Endothelial cell of umbilical vein (primary cell): ENCODE results near the gene PTPRE. TPM values are rescaled to one million over a fixed set of nuclear protein-coding genes. Genes with fewer than 3 reads are reported as not detected.

Experiments
- BruUV-seq: library from RNA; stranded (reverse); fragments of 400-500 nt; replicated peaks from 2 replicates; lab custom pipeline; 2021; lab: Mats Ljungman, UMichigan
- CTCF ChIA-PET: fragments of 300-600, 350-600 bp; sonication (Branson Sonifier 250); formaldehyde crosslinking; loops from one replicate; lab custom pipeline; 2021; ENCODE audit warnings: antibody characterized with exemption, inconsistent platforms; lab: Charles Lee
- POLR2A ChIA-PET: fragments of 300-600, 350-600 bp; sonication (Branson Sonifier 250); formaldehyde crosslinking; loops from one replicate; lab custom pipeline; 2021; ENCODE audit warnings: antibody characterized with exemption, inconsistent platforms; lab: Charles Lee
- DNase-seq: peaks from one replicate; pipeline ENCODE4 v3.0.0-alpha.2; 2011; ENCODE audit warnings: low read depth, low spot score
- FAIRE-seq: peaks from 2 replicates; lab custom pipeline; 2011; peaks lifted over from hg19 to GRCh38; lab: Jason Lieb, UNC
- H2AFZ ChIP-seq: 2 replicates; pipeline ENCODE4 v1.6.0; 2012; ENCODE audit warnings: low read depth, low read length, control low read depth, inconsistent platforms
- H3K27ac ChIP-seq: 2 replicates; pipeline ENCODE4 v1.5.1; 2011; ENCODE audit warnings: low read depth, mild to moderate bottlenecking, control low read depth, low read length, moderate library complexity; ENCODE audit not compliant: insufficient read depth
- H3K27me3 ChIP-seq, 2 experiments: 2 replicates each; pipeline versions ENCODE4 v1.6.0 to v1.6.1; 2011; ENCODE audit warnings: low read length in 2 of 2, mixed read lengths in 1 of 2; ENCODE audit not compliant: control insufficient read depth in 2 of 2, insufficient read depth in 2 of 2
- H3K36me3 ChIP-seq, 2 experiments: 2 replicates in 1 of 2; 3 replicates in 1 of 2; pipeline ENCODE4 v1.5.1; 2011; ENCODE audit warnings: low read length in 2 of 2, mild to moderate bottlenecking in 1 of 2, moderate library complexity in 1 of 2; ENCODE audit not compliant: control insufficient read depth in 2 of 2, insufficient read depth in 2 of 2; ENCODE audit errors: extremely low read depth in 1 of 2
- H3K4me1 ChIP-seq: 3 replicates; pipeline ENCODE4 v1.5.1; 2011; ENCODE audit warnings: mild to moderate bottlenecking, low read length; ENCODE audit not compliant: control insufficient read depth, insufficient read depth; ENCODE audit errors: extremely low read depth
- H3K4me2 ChIP-seq: 2 replicates; pipeline ENCODE4 v1.6.1; 2011; ENCODE audit warnings: low read length, control low read depth, mixed read lengths; ENCODE audit not compliant: insufficient read depth
- H3K4me3 ChIP-seq, 3 experiments: fragments of 200-600 bp in 1 of 3; sonication (generic), shearing (Covaris generic) in 1 of 3; replicated peaks in 1 of 3; 2 replicates each; pipeline ENCODE4 v1.5.1; 2011 to 2016; ENCODE audit warnings: control low read depth in 3 of 3, low read length in 3 of 3, mild to moderate bottlenecking in 2 of 3, inconsistent platforms in 1 of 3, low read depth in 1 of 3, moderate library complexity in 1 of 3; ENCODE audit not compliant: insufficient read depth in 1 of 3
- H3K79me2 ChIP-seq: 2 replicates; pipeline ENCODE4 v1.6.0; 2012; ENCODE audit warnings: low read length, inconsistent platforms; ENCODE audit not compliant: control insufficient read depth, insufficient read depth
- H3K9ac ChIP-seq: replicated peaks from 2 replicates; pipeline ENCODE3; 2011; ENCODE audit warnings: low read length, control low read depth; ENCODE audit not compliant: insufficient read depth; ENCODE audit errors: extremely low read depth
- H3K9me1 ChIP-seq: replicated peaks from 3 replicates; pipeline ENCODE4 v1.6.0; 2011; ENCODE audit warnings: mild to moderate bottlenecking, low read length; ENCODE audit not compliant: control insufficient read depth, insufficient read depth; ENCODE audit errors: extremely low read depth
- H3K9me3 ChIP-seq: replicated peaks from 2 replicates; pipeline ENCODE4 v1.5.1; 2012; ENCODE audit warnings: low read length, inconsistent platforms; ENCODE audit not compliant: control insufficient read depth, insufficient read depth
- H4K20me1 ChIP-seq: replicated peaks from 2 replicates; pipeline ENCODE3; 2011; ENCODE audit warnings: mild to moderate bottlenecking, low read length; ENCODE audit not compliant: control insufficient read depth, insufficient read depth; ENCODE audit errors: extremely low read depth
- CTCF ChIP-seq, 2 donors: IDR thresholded peaks; 1 replicate in 1 of 2; 2 replicates in 1 of 2; pipeline ENCODE4 v1.5.1; 2011; ENCODE audit warnings: low read length in 2 of 2, mild to moderate bottlenecking in 2 of 2, moderate library complexity in 2 of 2, control low read depth in 1 of 2, inconsistent platforms in 1 of 2, low read depth in 1 of 2; ENCODE audit not compliant: insufficient read depth in 1 of 2; ENCODE audit errors: extremely low read depth in 1 of 2
- EZH2 ChIP-seq: IDR thresholded peaks from 2 replicates; pipeline ENCODE4 v1.6.1; 2012; ENCODE audit warnings: borderline replicate concordance, low read depth, mild to moderate bottlenecking, moderate library complexity, low read length, inconsistent platforms; ENCODE audit not compliant: severe bottlenecking
- GATA2 ChIP-seq: IDR thresholded peaks from 2 replicates; pipeline ENCODE4 v1.7.0; 2011; ENCODE audit warnings: low read depth, mild to moderate bottlenecking, moderate library complexity, mixed read lengths, low read length; ENCODE audit not compliant: insufficient read length, insufficient read depth
- JUN ChIP-seq: IDR thresholded peaks from 2 replicates; pipeline ENCODE4 v1.6.1; 2011; ENCODE audit warnings: borderline replicate concordance, low read depth; ENCODE audit not compliant: insufficient read length, insufficient read depth
- MAX ChIP-seq: IDR thresholded peaks from 2 replicates; pipeline ENCODE4 v1.6.1; 2011; ENCODE audit not compliant: insufficient read depth, insufficient read length
- MYC ChIP-seq: IDR thresholded peaks from one replicate; pipeline ENCODE4 v1.6.1; 2011; ENCODE audit warnings: mild to moderate bottlenecking, low read depth, low read length
- POLR2A ChIP-seq: IDR thresholded peaks from 2 replicates; pipeline ENCODE4 v1.6.1; 2012; ENCODE audit warnings: low read depth, mild to moderate bottlenecking, control low read depth, low read length
- POLR2AphosphoS5 ChIP-seq: IDR thresholded peaks from 2 replicates; pipeline ENCODE4 v1.6.1; 2012; ENCODE audit warnings: low read depth, mild to moderate bottlenecking, control low read depth, low read length, moderate library complexity; ENCODE audit not compliant: insufficient read depth
- dilution Hi-C: fragments of 300-500 bp; cut with MboI; formaldehyde crosslinking; loops from one replicate; pipeline ENCODE4 v1.15.0; 2019; ENCODE audit warnings: low sequenced_read_pairs; ENCODE audit not compliant: extremely low pct_ligation_motif_present
- intact Hi-C: fragments of 100-400 bp; cut with micrococcal nuclease; formaldehyde crosslinking; loops from one replicate; pipeline ENCODE4 v1.10.0; 2022
- polyA plus RNA-seq, 4 experiments: library from polyadenylated mRNA; depleted of rRNA in 3 of 4; stranded (reverse) in 3 of 4; unstranded in 1 of 4; fragments of >200 nt; gene quantifications; 2 replicates each; pipeline versions ENCODE4 v1.2.1 to v1.2.3, GENCODE V29; 2011 to 2012; ENCODE audit warnings: missing spikeins in 1 of 4
- total RNA-seq: library from RNA; stranded (reverse); gene quantifications from 2 replicates; pipeline ENCODE4 v1.2.3, GENCODE V29; 2021

Gene PTPRE
- total and polyA plus RNA-seq, 2 donors (not counting 3 experiments of a cell fraction or from before 2014, with no cell fraction given), result 37.3 to 116 TPM

- dilution Hi-C loops (no loop called here), intact Hi-C loops (no loop called here)
Measured at GRCh38 chr10:127937915-127938463, 31.1 kb downstream of the PTPRE start.

More at GRCh38 chr10:127937915-127938463, 31.1 kb downstream of the PTPRE start:
- no peaks in the 10 kb centered on the region for H4K20me1 ChIP-seq
- no peak overlapping the region for H3K4me2 ChIP-seq
- ChIA-PET CTCF (interaction anchor here (0.8 to 1.6 kb wide), 5 partner anchors 10 to 78 kb away, joined by 3 read pairs; partner anchors contain the start of gene PTPRE), POLR2A (no interaction called here)
- FAIRE-seq (no peak), DNase-seq (no peak)
- BruUV-seq, result no TSS peak
- H3K27me3 ChIP-seq, result no peaks in the 10 kb centered on the region
- no peak overlapping the region for H3K9ac ChIP-seq
- peaks cover 0 to 11% of the 10 kb centered on the region in 2 experiments for H3K36me3 ChIP-seq
- peaks cover 25% of the 10 kb centered on the region for H3K4me1 ChIP-seq
- no peaks in the 10 kb centered on the region for H3K79me2 ChIP-seq
- H3K4me3 ChIP-seq, result no peak overlapping the region
- TF ChIP-seq GATA2, result no peak
- TF ChIP-seq POLR2AphosphoS5, result no peak
- no peak for TF ChIP-seq EZH2
- no peak for TF ChIP-seq CTCF (IDR thresholded peaks at IDR 0.05; ENCODE audit: extremely low read depth in 1 of 2, insufficient read depth in 1 of 2, low read depth in 1 of 2, low read length in 2 of 2)
- no peak for TF ChIP-seq MAX
- no peak for TF ChIP-seq JUN
- TF ChIP-seq POLR2A, result no peak
- TF ChIP-seq MYC, result no peak
- H2AFZ ChIP-seq, result no peak overlapping the region
- no peaks in the 10 kb centered on the region for H3K9me3 ChIP-seq
- H3K27ac ChIP-seq, result no peak overlapping the region
- no peaks in the 10 kb centered on the region for H3K9me1 ChIP-seq
